Lower leg skin (tissue), 3 donors: ENCODE results near the gene METTL24.

ENCODE experiments used
- CTCF ChIP-seq, 3 donors: fragments of 450-650 bp; IDR thresholded peaks; one replicate each; pipeline ENCODE4 v1.5.1; 2016; ENCODE audit warnings: antibody characterized with exemption in 3 of 3, mild to moderate bottlenecking in 3 of 3, moderate library complexity in 2 of 3
- POLR2A ChIP-seq, 2 donors: fragments of 450-650 bp; IDR thresholded peaks; one replicate each; pipeline ENCODE4 v1.6.1; 2016 to 2017; ENCODE audit warnings: antibody characterized with exemption in 2 of 2, mild to moderate bottlenecking in 1 of 2, moderate library complexity in 1 of 2

- no peak for TF ChIP-seq CTCF (IDR thresholded peaks at IDR 0.05)
- no peak for TF ChIP-seq POLR2A (IDR thresholded peaks at IDR 0.05)
Observed at GRCh38 chr6:110319843-110320242, 38.3 kb downstream of the METTL24 start.
